Loucy (cell line): Measurements from ENCODE around the gene SV2A.

Source experiments
- EZH2phosphoT487 ChIP-seq: fragments of 200-600 bp; IDR thresholded peaks from 2 replicates; pipeline ENCODE4 v1.6.1; 2018; ENCODE audit warnings: antibody characterized with exemption, mild to moderate bottlenecking, moderate library complexity, borderline replicate concordance
- TF ChIP-seq, protein P1 (sequence below): fragments of 200-600 bp; sonication (generic); conservative IDR thresholded peaks from 2 replicates; pipeline ENCODE4 v1.5.1; 2014; ENCODE audit warnings: mild to moderate bottlenecking, antibody characterized with exemption, low read length

DNA sequence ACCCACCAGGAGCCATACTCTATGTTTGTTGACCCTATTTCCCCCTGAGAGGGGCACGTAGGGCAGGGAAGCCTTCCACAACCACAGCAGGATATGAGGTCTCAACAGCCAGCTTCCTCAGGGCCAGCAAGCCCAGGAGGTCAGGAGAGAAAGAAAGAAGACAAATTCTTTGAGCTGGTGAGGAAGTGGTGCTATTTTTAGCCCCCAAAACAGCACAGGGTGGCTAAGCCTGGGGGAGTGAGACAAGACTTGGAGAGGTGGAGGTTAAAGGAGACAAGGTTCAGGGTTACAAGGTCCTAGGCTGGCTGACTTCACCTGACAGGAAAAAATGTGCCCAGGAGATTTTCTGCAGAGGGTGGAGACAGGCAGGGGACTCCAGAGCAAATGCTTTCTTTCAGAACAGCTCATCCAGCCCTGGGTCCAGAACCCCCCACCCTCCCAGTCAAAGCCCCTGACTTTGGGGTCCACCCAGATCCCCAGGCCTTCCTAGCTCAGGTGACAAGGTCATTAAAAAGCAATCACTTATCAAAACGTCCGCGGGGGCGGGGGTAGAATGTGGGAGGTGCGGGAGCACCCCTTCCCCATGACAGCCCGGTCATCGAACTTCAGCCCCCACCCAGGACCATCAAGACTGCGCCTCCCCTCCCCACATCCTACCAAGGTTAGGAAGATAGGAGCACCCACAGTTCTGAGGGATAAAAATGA lies 1.3 kb downstream of the SV2A start:
- TF ChIP-seq, protein P1, sequence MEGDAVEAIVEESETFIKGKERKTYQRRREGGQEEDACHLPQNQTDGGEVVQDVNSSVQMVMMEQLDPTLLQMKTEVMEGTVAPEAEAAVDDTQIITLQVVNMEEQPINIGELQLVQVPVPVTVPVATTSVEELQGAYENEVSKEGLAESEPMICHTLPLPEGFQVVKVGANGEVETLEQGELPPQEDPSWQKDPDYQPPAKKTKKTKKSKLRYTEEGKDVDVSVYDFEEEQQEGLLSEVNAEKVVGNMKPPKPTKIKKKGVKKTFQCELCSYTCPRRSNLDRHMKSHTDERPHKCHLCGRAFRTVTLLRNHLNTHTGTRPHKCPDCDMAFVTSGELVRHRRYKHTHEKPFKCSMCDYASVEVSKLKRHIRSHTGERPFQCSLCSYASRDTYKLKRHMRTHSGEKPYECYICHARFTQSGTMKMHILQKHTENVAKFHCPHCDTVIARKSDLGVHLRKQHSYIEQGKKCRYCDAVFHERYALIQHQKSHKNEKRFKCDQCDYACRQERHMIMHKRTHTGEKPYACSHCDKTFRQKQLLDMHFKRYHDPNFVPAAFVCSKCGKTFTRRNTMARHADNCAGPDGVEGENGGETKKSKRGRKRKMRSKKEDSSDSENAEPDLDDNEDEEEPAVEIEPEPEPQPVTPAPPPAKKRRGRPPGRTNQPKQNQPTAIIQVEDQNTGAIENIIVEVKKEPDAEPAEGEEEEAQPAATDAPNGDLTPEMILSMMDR: no peak
- no peak for TF ChIP-seq EZH2phosphoT487
